Liver (tissue), 9 donors: ENCODE data around the gene SS18L1. TPM values are rescaled to one million over a fixed set of nuclear protein-coding genes. Genes with fewer than 3 reads are reported as not detected.
"Not testable (repeated sequence)": the region's sequence is repeated elsewhere in the genome, so short reads cannot be mapped to it uniquely, and the experiment has no call there.

Experiments used
- DNase-seq: peaks from one replicate; pipeline ENCODE4 v3.0.0-alpha.2; 2017; ENCODE audit warnings: low spot score
- H3K27ac ChIP-seq, 2 donors: one replicate each; pipeline ENCODE4 v1.7.0; 2013; ENCODE audit warnings: inconsistent platforms in 2 of 2, low read length in 2 of 2, control low read depth in 1 of 2, low read depth in 1 of 2, mild to moderate bottlenecking in 1 of 2
- H3K27me3 ChIP-seq, 4 donors: one replicate each; pipeline versions ENCODE4 v1.6.1 to v1.7.0; 2013; ENCODE audit warnings: low read length in 3 of 4, inconsistent platforms in 1 of 4, mild to moderate bottlenecking in 1 of 4, moderate library complexity in 1 of 4; ENCODE audit not compliant: control insufficient read depth in 4 of 4, insufficient read depth in 4 of 4
- H3K36me3 ChIP-seq, 4 donors: one replicate each; pipeline versions ENCODE4 v1.6.1 to v1.7.0; 2013; ENCODE audit warnings: low read length in 3 of 4, mild to moderate bottlenecking in 3 of 4, low read depth in 1 of 4, moderate library complexity in 1 of 4; ENCODE audit not compliant: control insufficient read depth in 4 of 4, insufficient read depth in 3 of 4
- H3K4me1 ChIP-seq, 4 donors: one replicate each; pipeline versions ENCODE4 v1.6.1 to v1.7.0; 2013; ENCODE audit warnings: low read length in 3 of 4, mild to moderate bottlenecking in 3 of 4, moderate library complexity in 1 of 4; ENCODE audit not compliant: control insufficient read depth in 4 of 4, insufficient read depth in 4 of 4
- H3K4me3 ChIP-seq, 3 donors: one replicate each; pipeline versions ENCODE4 v1.6.1 to v1.7.0; 2013; ENCODE audit warnings: low read length in 3 of 3, control low read depth in 1 of 3, low read depth in 1 of 3, mild to moderate bottlenecking in 1 of 3
- H3K9ac ChIP-seq, 2 donors: one replicate each; pipeline ENCODE4 v1.7.0; 2013; ENCODE audit warnings: low read length in 2 of 2, mild to moderate bottlenecking in 2 of 2, moderate library complexity in 2 of 2, control low read depth in 1 of 2, low read depth in 1 of 2
- H3K9me3 ChIP-seq, 4 donors: one replicate each; pipeline versions ENCODE4 v1.6.1 to v1.7.0; 2013; ENCODE audit warnings: low read length in 3 of 4; ENCODE audit not compliant: control insufficient read depth in 4 of 4
- ATF3 ChIP-seq: IDR thresholded peaks from 2 replicates; pipeline ENCODE4 v1.6.1; 2016; ENCODE audit warnings: antibody characterized with exemption
- CTCF ChIP-seq: fragments of 150-350 bp; IDR thresholded peaks from 2 replicates; pipeline ENCODE4 v1.5.1; 2017; ENCODE audit warnings: improper control_type of control experiment, low read depth, low read length; ENCODE audit not compliant: missing input control
- EGR1 ChIP-seq, 2 donors: IDR thresholded peaks; 2 replicates each; pipeline ENCODE4 v1.6.1; 2016 to 2018; ENCODE audit warnings: antibody characterized with exemption in 2 of 2, low read depth in 2 of 2
- FOXA1 ChIP-seq: IDR thresholded peaks from 2 replicates; pipeline ENCODE4 v1.6.1; 2016; ENCODE audit warnings: antibody characterized with exemption
- FOXA2 ChIP-seq: IDR thresholded peaks from 2 replicates; pipeline ENCODE4 v1.6.1; 2016; ENCODE audit warnings: antibody characterized with exemption
- GABPA ChIP-seq, 2 donors: IDR thresholded peaks in 1 of 2; conservative IDR thresholded peaks in 1 of 2; 2 replicates each; pipeline ENCODE4 v1.6.1; 2016; ENCODE audit warnings: antibody characterized with exemption in 2 of 2, mild to moderate bottlenecking in 1 of 2, moderate library complexity in 1 of 2
- HNF4A ChIP-seq, 2 donors: conservative IDR thresholded peaks; 2 replicates each; pipeline ENCODE4 v1.6.1; 2016; ENCODE audit warnings: antibody characterized with exemption in 2 of 2, mild to moderate bottlenecking in 2 of 2
- NR2F2 ChIP-seq: IDR thresholded peaks from 2 replicates; pipeline ENCODE4 v1.6.1; 2016; ENCODE audit warnings: antibody characterized with exemption
- RAD21 ChIP-seq, 2 donors: IDR thresholded peaks; 2 replicates each; pipeline ENCODE4 v1.6.1; 2016; ENCODE audit warnings: antibody characterized with exemption in 2 of 2, mild to moderate bottlenecking in 2 of 2
- RXRA ChIP-seq, 2 donors: IDR thresholded peaks; 2 replicates each; pipeline ENCODE4 v1.6.1; 2017 to 2018; ENCODE audit warnings: antibody characterized with exemption in 2 of 2, mild to moderate bottlenecking in 1 of 2
- TAF1 ChIP-seq: conservative IDR thresholded peaks from 2 replicates; pipeline ENCODE4 v1.6.1; 2016; ENCODE audit warnings: antibody characterized with exemption, mild to moderate bottlenecking
- YY1 ChIP-seq: IDR thresholded peaks from 2 replicates; pipeline ENCODE4 v1.6.1; 2016; ENCODE audit warnings: antibody characterized with exemption, mild to moderate bottlenecking
- ZBTB33 ChIP-seq: IDR thresholded peaks from 2 replicates; pipeline ENCODE4 v1.6.1; 2016; ENCODE audit warnings: antibody characterized with exemption
- WGBS: extraction: QIAGEN DNeasy Blood & Tissue Kit; methylation state at CpG from one replicate; pipeline ENCODE4 v1.1.7; 2013; 5-methylcytosine and 5-hydroxymethylcytosine counted together
- polyA plus RNA-seq, 2 donors: library from polyadenylated mRNA; stranded (reverse) in 1 of 2; unstranded in 1 of 2; fragments of 200-250 nt in 1 of 2; fragments of >200 nt in 1 of 2; fragmentation: Nextera tagmentation in 1 of 2; extraction: Ambion mirVana in 1 of 2; gene quantifications; one replicate each; pipeline versions ENCODE4 v1.2.1 to v1.2.3, GENCODE V29; 2013 to 2015
- total RNA-seq, 2 donors: library from RNA; depleted of rRNA; stranded (reverse); fragments of >200 nt; gene quantifications; one replicate each; pipeline ENCODE4 v1.2.3, GENCODE V29; 2014
- donor health status: healthy.
- donor health status: healthy.
- donor health status: healthy.
- donor health status: healthy.
- donor health status: healthy.

SS18L1 gene
- total and polyA plus RNA-seq, 4 donors: 6.1 to 24.3 (median 16.7) TPM

- TF ChIP-seq ZBTB33: no peak
- TF ChIP-seq RXRA (IDR thresholded peaks at IDR 0.05): no peak
- no peak for TF ChIP-seq RAD21 (IDR thresholded peaks at IDR 0.05)
- no peak for TF ChIP-seq EGR1 (IDR thresholded peaks at IDR 0.05; ENCODE audit: low read depth in 2 of 2)
- no peak for TF ChIP-seq FOXA1
- no peak for TF ChIP-seq GABPA (IDR thresholded peaks at IDR 0.05 in 1 of 2, conservative IDR thresholded peaks at IDR 0.05 in 1 of 2)
- TF ChIP-seq ATF3: no peak
These were observed 3.6 kb downstream of the SS18L1 start (continued) for GRCh38 chr20:62147125-62147524.

- no peaks in the 10 kb centered on the region for H3K9me3 ChIP-seq
- 91% methylated on average over 9 of the region's 9 CpGs for WGBS
- H3K27ac ChIP-seq: peak overlapping the region; percentile 19 to 57
- no peaks in the 10 kb centered on the region for H3K27me3 ChIP-seq
- peaks cover 0 to 2% (median 0%) of the 10 kb centered on the region in 4 donors for H3K36me3 ChIP-seq
- H3K9ac ChIP-seq: no peak overlapping the region
- TF ChIP-seq RAD21 (IDR thresholded peaks at IDR 0.05) (no peak), TAF1 (no peak), CTCF (no peak), NR2F2 (no peak), FOXA2 (no peak), YY1 (no peak), HNF4A (conservative IDR thresholded peaks at IDR 0.05) (no peak)
- DNase-seq: no peak
- no peak overlapping the region for H3K4me3 ChIP-seq
- H3K4me1 ChIP-seq: peaks cover 20 to 69% (median 60%) of the 10 kb centered on the region in 4 donors
These were observed 4.0 kb downstream of the SS18L1 start for GRCh38 chr20:62147528-62147927.

- not testable (repeated sequence) for H3K27me3 ChIP-seq, DNase-seq, H3K9me3 ChIP-seq, H3K36me3 ChIP-seq, H3K27ac ChIP-seq, H3K9ac ChIP-seq, H3K4me3 ChIP-seq
- H3K4me1 ChIP-seq: peaks cover 20 to 69% (median 60%) of the 10 kb centered on the region in 4 donors
- 96% methylated on average over 10 of the region's 10 CpGs for WGBS
These were observed 4.8 kb downstream of the SS18L1 start for GRCh38 chr20:62148383-62148782.

GRCh38 chr20:62148908-62149314, 5.3 kb downstream of the SS18L1 start:
- Histone ChIP-seq H3K36me3 (peaks cover 0 to 2% (median 0%) of the 10 kb centered on the region in 4 donors), H3K27ac (no peak overlapping the region), H3K27me3 (no peaks in the 10 kb centered on the region), H3K4me3 (no peak overlapping the region), H3K9me3 (no peaks in the 10 kb centered on the region), H3K9ac (no peak overlapping the region), H3K4me1 (peaks cover 20 to 69% (median 60%) of the 10 kb centered on the region in 4 donors)
- no peak for TF ChIP-seq RAD21 (IDR thresholded peaks at IDR 0.05)
- TF ChIP-seq HNF4A (conservative IDR thresholded peaks at IDR 0.05): peak; percentile 16 to 27
- DNase-seq: no peak
- 68% methylated on average over 20 of the region's 20 CpGs for WGBS
